DOHH2 (cell line): ENCODE results near the gene RIMBP2.

ENCODE experiments used
- H3F3A ChIP-seq: fragments of 200-600 bp; sonication (generic), shearing (Covaris generic); 2 replicates; pipeline ENCODE4 v1.6.0; 2016; ENCODE audit warnings: antibody characterized with exemption, mild to moderate bottlenecking; ENCODE audit not compliant: control insufficient read depth, insufficient read depth
- H3K27ac ChIP-seq: fragments of 200-600 bp; sonication (generic); 2 replicates; pipeline ENCODE4 v1.5.1; 2014; ENCODE audit warnings: low read depth, mild to moderate bottlenecking, low read length, moderate library complexity
- H3K27me3 ChIP-seq: fragments of 200-600 bp; sonication (generic); 2 replicates; pipeline ENCODE4 v1.6.1; 2014; ENCODE audit warnings: mild to moderate bottlenecking, low read length, mixed read lengths; ENCODE audit not compliant: control insufficient read depth
- H3K36me3 ChIP-seq: fragments of 200-600 bp; sonication (generic); 2 replicates; pipeline ENCODE4 v1.6.1; 2014; ENCODE audit warnings: mild to moderate bottlenecking, low read length, moderate library complexity, mixed read lengths; ENCODE audit not compliant: control insufficient read depth
- H3K4me1 ChIP-seq: fragments of 200-600 bp; sonication (generic); 2 replicates; pipeline ENCODE4 v1.6.1; 2014; ENCODE audit warnings: mild to moderate bottlenecking, low read length, mixed read lengths; ENCODE audit not compliant: control insufficient read depth
- H3K4me2 ChIP-seq: fragments of 200-600 bp; sonication (generic); 2 replicates; pipeline ENCODE4 v1.6.0; 2014; ENCODE audit warnings: mild to moderate bottlenecking, low read length, moderate library complexity
- H3K4me3 ChIP-seq: fragments of 200-600 bp; sonication (generic); 2 replicates; pipeline ENCODE4 v1.5.1; 2014; ENCODE audit warnings: mild to moderate bottlenecking, low read length, mixed read lengths
- H3K79me2 ChIP-seq: fragments of 200-600 bp; sonication (generic); 2 replicates; pipeline ENCODE4 v1.6.1; 2014; ENCODE audit warnings: mild to moderate bottlenecking, low read length, mixed read lengths; ENCODE audit not compliant: control insufficient read depth
- H3K9me2 ChIP-seq: fragments of 200-600 bp; sonication (generic); replicated peaks from 2 replicates; pipeline ENCODE4 v1.6.1; 2014; ENCODE audit warnings: mild to moderate bottlenecking, low read length, mixed read lengths; ENCODE audit not compliant: control insufficient read depth
- H3K9me3 ChIP-seq: fragments of 200-600 bp; sonication (generic); 2 replicates; pipeline ENCODE4 v1.6.1; 2014; ENCODE audit warnings: antibody characterized with exemption, low read length, mixed read lengths; ENCODE audit not compliant: control insufficient read depth, insufficient read depth
- H4K20me1 ChIP-seq: fragments of 200-600 bp; sonication (generic); 2 replicates; pipeline ENCODE4 v1.6.0; 2014; ENCODE audit warnings: low read depth, mild to moderate bottlenecking, antibody characterized with exemption, low read length, moderate library complexity; ENCODE audit not compliant: control insufficient read depth, insufficient read depth
- CTCF ChIP-seq: fragments of 200-600 bp; sonication (generic); IDR thresholded peaks from one replicate; pipeline ENCODE4 v1.5.1; 2014; ENCODE audit warnings: antibody characterized with exemption, mild to moderate bottlenecking, low read depth, low read length; ENCODE audit not compliant: poor library complexity, severe bottlenecking
- EZH2phosphoT487 ChIP-seq: fragments of 200-600 bp; sonication (generic); IDR thresholded peaks from 2 replicates; pipeline ENCODE4 v1.6.1; 2017; ENCODE audit warnings: borderline replicate concordance, mild to moderate bottlenecking, antibody characterized with exemption, low read length, moderate library complexity, mixed read lengths

RIMBP2 gene

DNA sequence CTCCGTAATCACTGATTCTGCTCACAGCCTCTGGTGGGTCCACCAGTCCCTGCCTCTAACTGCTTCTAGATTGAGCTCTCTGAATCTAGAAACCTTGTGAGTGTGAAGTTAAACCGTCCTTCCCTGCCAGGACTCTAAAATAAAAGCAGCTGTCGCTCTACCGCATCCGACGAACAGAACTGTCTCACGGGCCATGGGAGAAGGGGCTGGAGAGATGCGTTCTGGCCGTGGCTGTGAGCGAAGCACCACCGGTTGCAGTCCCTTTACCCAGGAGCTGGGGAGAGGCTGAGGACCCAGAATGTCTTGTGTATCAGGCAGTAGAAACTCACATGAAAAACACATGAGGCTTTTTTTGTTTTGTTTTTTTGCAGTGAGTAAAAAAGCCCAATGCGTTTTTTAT, 218.8 kb downstream of the RIMBP2 start:
- Histone ChIP-seq H3K9me3 (no peaks in the 10 kb centered on the region), H3K79me2 (no peaks in the 10 kb centered on the region), H3K9me2 (no peaks in the 10 kb centered on the region), H3K4me2 (no peak overlapping the region), H3K27me3 (no peaks in the 10 kb centered on the region), H4K20me1 (no peaks in the 10 kb centered on the region), H3K4me1 (no peaks in the 10 kb centered on the region), H3K27ac (no peak overlapping the region), H3K4me3 (no peak overlapping the region), H3F3A (no peaks in the 10 kb centered on the region), H3K36me3 (no peaks in the 10 kb centered on the region)
- no peak for TF ChIP-seq CTCF
- no peak for TF ChIP-seq EZH2phosphoT487

DNA sequence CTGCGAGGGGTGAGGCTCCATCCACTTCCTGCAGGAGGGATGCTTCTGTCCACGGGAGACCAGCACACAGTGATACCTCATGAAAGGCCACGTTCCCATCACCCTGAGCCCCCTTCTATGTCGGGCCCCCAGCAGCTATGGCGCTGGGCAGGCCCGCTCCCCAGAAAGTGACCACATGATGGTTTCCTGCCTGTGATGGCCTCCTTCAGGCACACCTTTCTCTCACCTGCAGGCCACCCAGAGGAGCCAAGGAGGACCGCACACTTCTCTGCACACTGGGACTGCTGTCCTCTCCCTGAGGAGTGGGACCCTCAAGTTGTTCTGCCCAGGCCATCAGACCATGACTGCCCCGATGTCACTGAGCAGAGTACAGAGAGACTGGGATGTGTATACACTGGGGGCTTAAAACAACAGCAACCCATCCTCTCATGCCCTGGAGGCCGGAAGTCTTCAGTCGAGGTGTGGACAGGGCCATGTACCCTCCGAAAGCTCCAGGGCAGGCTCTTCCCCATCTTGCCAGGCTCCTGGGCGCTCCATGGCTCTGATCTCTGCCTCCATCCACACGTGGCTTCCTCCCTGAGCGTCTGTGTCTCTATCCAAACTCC, 219.5 kb downstream of the RIMBP2 start:
- Histone ChIP-seq H4K20me1 (no peaks in the 10 kb centered on the region), H3K9me3 (no peaks in the 10 kb centered on the region), H3F3A (no peaks in the 10 kb centered on the region), H3K4me1 (no peaks in the 10 kb centered on the region), H3K27ac (no peak overlapping the region), H3K27me3 (no peaks in the 10 kb centered on the region), H3K4me2 (no peak overlapping the region), H3K79me2 (no peaks in the 10 kb centered on the region), H3K9me2 (no peaks in the 10 kb centered on the region), H3K4me3 (no peak overlapping the region), H3K36me3 (no peaks in the 10 kb centered on the region)
- TF ChIP-seq EZH2phosphoT487 (no peak), CTCF (no peak)

DNA sequence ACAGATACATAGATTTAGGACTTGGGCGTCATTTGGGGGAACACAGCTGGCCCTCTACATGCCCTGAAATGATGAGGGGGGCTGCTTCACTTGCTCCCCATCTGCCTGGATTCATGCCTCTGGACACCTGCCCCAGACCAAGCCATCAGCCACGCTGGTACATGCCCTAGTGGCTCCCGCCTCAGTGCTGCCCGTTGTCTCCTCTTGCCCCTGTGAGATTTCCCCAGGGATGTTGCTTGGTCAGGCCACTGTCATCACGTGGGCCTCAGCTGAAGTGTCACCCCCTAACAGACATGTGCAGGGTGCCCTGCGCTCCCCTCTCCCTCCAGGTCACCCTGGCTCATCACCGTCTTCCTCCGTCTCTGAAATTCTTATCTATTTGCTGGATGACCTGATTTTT, 220.9 kb downstream of the RIMBP2 start:
- TF ChIP-seq CTCF (no peak), EZH2phosphoT487 (no peak)
- Histone ChIP-seq H3F3A (no peaks in the 10 kb centered on the region), H3K27ac (no peak overlapping the region), H3K9me3 (no peaks in the 10 kb centered on the region), H3K36me3 (no peaks in the 10 kb centered on the region), H3K4me1 (no peaks in the 10 kb centered on the region), H3K9me2 (no peaks in the 10 kb centered on the region), H3K4me2 (no peak overlapping the region), H3K79me2 (no peaks in the 10 kb centered on the region), H3K4me3 (no peak overlapping the region), H3K27me3 (no peaks in the 10 kb centered on the region), H4K20me1 (no peaks in the 10 kb centered on the region)
